NCI-H345 treated with DMSO at 0.1 percent for 48 hours (cell line): ENCODE data around the gene RABAC1.

Experiments
- DNase-seq: peaks from one replicate; lab custom pipeline; 2025; ENCODE audit not compliant: unreplicated experiment; lab: John Stamatoyannopoulos, UW

Gene RABAC1

DNA sequence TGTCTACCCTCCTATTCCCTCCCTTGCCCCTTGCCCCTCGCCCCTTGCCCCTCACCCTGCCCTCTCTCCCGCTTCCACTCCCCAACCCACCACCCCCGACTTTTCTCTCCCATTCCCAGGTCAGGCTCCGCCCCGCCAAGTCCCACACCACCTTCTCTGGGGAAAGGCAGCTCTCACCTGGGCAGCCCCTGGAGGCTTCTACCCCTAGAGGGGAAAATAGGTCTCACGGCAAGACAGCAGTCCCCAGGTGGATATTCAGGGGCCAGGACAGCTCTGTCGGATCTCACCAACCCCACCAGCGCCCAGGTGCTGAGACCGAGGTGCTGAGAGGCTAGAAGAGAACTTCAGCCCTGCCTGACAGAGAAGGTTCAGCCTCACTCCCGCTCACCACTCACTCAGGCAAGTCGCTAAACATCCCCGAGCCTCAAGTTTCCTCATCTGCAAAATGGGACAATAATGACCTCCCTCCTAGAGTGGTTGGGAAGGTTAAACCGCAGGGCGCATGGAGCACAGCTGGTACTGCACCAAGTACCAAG, 29.5 kb downstream of the RABAC1 start:
- no peak for DNase-seq

DNA sequence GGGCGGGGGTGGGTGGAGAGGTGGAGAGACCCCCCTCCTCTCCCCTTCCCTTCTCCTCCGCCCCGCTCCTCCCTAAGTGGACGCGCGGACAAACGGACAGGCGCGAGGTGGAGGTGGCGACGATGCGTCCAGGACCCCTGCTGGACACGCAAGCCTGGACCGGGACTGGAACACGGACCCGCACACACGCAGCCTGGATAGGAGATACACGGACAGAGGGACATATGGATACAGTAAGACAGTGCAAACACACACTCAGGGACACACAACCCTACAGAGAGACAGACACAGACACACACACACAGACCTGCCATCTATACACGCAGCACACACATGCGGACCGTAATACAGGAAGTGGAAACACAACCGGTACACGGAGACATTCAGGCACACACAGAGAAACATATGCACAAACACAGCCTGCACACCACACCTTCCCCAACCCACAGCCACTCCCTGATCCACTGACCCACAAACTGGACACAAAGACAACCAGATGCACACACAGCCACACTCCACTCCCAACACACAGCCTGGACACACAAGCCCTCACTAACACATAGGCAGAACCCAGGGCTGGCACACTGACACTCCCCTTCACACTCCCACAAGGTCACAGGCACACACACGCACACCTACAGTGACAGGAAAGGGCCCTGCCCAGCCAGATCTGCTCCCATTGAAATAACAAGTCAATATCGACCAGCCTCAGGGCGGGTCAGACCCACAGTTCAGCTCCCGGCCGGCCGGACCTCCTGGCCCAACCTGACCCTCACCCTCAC, 30.2 kb downstream of the RABAC1 start:
- DNase-seq, result no peak

DNA sequence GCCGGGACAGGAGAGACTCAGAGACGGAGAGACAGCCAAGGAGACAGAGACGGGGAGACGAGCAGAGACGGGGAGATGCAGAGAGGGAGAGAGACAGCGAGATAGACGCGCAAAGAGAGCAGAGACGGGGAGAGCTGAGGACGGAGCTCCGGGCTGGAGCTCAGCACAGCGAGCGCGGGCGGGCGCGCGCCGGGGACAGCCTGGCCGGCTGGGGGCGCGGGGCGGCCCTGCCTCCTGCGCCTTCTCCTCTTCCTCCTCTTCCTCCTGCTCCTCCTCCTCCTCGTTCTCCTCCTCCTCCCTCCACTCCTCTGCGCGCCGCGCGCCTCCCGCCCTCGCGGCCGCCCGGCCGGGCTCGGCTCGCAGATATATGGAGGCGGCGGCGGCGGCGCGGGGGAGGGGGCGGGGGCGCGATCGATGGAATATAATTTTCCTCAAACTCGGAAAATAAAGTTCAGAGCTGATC, 30.9 kb downstream of the RABAC1 start, which contains the start of gene ERFL:
TSS of gene ERFL (minus strand) at position 229 of the 463 bp plus-strand sequence. CDS start 15,530 bp downstream, outside the sequence.
- no peak for DNase-seq

DNA sequence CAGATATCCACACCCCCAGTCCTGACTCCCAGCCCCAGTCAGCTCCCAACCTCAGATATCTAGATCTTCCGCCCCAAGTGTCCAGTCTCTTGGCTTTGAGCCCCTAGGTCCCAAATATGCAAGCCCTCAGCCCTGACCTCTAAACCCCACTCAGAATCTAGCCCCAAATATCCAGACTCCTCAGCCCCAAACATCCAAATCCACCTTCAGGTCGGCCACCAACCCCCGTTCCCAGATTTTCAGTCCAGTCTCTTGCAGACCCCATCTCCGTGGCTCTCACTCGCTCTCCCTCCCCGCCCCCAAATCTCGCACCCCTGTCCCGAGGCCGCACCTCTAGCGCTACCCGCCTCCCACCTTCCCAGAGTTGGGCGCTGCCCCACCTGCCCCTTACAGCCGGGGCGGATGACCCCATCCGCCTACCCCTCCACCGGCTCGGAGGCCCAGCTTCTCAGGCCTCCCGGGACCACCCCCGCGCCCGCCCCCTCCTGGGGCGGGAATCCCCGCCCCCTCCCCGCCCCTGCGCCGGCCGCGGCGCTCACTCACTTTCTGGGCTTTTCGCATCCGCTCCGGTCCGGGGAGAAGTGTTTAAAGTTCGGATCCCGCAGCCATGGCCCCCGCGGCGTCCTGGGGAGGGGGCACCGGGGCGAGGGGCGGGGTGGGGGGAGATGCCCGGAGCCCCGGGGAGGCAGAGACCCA, 31.5 kb downstream of the RABAC1 start:
- DNase-seq, result no peak

DNA sequence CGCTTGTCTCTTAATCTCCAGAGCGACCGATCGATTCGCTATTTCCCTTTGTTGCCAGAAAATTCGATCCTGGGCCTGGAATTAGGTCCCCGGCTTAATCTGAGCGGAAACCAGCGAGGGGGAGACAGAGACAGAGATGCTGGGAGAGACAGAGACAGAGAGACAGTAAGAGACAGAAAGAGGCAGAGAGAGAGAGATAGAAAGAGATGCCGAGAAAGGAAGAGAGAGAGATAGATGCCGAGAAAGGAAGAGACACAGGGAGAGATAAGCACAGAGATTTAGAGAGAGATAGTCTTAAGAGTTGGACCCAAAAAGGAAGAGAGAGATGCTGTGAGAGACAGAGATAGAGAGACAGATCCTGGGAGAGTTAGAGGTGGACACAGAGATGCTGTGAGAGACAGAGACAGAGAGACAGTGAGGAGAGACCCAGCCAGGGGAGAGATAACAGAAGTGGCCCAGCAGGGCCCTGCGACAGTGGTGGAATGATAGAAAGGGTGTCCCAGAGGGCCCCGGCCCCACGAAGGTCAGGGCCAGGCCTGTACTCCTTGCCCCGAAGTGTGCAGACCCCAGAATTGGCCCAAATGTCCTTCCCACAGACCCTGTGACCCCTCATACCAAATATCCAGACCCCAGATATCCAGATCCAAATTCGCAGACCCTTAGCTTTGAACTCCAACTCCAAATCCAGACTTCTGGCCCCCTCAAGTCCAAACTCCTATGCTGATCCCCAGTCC, 32.2 kb downstream of the RABAC1 start:
- no peak for DNase-seq

DNA sequence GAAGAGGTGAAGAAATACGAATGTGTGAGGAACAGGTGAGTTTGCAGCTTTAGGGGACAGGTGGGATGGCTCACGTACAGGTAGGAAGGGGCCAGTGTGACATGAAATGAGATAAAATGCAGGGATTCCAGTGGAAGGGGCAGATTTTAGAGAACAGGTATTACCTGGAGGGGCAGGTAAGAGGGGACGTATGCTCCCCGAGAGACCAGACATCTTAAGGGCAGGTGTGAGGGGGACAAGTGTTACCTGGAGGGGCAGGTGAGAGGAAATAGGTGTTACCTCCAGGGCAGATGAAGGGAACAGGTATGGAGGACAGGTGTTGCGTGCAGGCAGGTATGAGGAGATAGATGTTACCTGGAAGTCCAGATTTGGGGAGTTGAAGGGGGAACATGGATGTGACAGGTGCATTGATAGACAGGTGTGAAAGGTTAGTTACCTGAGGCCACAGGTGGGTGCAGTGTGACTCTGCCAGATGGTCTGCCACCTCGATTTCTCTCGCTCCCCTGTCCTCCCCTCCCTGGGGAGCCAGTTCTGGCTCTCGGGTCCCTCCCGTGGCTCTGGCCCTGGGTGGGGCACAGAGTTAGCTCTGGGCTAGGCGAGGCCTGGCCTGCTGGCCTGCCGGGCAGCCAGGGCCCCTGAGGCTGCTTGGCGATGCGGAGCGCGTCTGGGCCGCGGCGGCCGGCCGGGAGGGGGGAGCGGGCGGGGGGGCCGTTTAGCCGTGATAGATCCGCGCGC, 32.9 kb downstream of the RABAC1 start:
- no peak for DNase-seq

DNA sequence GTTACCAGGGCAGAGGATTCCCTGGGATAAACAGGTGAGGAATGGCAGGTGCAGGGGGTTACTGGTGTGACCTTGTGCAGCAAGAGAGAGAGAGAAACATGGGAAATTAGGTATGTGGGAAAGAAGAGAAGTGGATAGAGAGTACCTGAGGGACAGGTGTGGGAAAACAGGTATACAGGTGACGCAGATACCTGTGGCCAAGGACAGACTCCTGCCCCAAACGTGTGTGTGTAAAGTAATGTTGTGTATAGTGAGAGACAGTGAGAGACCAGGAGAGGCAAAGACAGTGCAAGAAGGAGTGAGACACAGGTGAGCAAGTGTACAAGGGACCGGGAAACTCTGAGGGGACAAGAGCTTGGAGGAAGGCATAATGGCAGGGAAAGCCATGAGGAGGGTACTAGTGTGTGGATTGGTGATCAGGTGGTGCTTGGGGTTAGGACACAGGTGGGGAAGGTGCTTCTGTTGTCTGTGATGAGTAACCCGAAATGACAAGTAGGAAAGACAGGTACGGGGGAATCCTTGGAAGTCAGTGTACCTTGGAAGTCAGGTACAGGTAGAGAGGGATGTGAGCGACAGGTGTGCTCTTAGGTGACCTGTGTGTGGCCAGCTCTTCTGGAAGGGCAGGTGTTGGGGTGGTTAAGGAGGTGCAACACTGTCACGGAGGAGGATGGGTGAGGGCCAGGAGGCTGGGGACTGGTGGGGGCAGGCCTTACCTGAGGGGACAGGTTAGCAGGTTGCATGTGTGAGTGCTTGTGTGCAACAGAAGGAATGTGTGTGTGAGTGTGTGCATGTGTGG, 33.7 kb downstream of the RABAC1 start:
- no peak for DNase-seq

DNA sequence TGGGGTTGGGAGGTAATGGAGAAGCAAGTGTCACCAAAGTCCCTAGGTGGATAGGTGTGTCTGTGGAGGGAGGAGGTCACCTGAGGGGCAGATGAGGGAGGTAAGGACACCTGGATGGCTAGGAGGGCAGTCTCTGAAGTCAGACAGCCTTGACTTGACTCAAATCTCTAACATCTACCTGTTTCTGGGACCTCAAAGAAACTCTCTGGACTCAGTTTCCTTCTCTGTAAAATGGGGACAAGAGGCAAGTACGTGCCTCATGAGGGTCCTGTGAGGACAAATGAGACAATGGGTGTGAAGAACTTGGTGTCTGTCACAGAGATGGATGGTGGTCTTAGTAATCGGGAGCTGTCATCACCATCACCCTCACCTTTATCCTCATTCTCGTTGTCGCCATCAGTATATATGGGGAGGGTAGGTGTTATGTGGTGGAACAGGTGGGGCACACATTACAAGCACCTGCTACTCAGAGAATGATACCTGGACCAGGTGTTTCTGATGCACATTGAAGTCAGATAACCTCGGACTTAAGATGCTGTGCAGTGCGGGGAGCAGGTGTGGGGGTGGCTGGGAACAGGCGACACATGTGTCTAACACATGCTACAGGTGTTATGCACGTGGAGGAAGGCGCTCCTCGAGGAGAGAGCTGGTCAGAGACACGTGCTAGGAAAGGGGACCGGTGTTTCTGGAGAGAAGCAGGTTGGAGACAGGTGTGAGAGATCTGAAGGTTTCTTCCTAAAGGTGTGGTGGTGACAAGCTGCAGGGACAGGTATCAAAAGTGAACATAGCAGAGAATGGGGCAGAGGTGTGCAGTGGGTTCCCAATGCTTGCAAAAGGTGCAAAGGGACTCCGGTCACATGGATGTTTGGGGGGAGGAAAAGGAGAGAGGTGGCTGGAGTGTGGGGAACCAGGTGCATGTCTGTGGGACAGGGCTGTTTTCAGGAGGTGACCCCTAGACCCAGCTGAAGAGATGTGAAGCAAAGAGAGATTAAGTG, 34.7 kb downstream of the RABAC1 start:
- DNase-seq, result no peak

DNA sequence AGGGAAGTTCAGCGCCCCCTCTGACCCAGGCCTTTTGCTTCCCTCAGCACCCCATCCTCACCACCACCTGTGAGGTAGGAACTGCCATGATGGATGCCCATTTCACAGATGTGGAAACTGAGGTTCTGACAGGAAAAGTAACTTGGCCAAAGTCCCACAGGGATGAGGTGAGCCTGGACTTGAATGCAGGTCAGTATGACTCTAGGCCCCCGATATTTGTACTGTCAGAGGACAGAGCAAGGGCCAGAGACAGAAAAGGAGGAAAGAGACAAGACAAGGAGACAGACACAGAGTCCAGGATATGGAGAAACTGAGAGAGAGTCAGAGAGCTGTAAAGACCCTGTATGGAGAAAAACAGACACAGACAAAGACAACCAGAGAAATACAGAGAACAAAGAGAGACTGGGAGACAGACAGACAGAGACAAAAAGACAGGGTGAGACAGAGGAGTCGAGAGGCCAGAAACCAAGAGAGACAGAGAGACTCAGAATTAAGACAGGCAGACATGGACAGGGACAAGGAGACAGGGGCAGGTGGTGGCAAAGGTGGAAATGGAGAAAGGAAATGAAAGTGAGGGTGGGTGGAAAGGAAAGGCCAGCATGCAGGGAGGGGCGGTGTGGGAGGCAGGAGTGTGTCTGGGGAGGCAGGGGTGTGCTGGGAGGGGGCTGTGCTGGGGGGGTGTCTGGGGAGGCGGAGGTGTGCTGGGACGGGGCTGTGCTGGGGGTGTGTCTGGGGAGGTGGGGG, 35.9 kb downstream of the RABAC1 start:
- DNase-seq, result no peak

DNA sequence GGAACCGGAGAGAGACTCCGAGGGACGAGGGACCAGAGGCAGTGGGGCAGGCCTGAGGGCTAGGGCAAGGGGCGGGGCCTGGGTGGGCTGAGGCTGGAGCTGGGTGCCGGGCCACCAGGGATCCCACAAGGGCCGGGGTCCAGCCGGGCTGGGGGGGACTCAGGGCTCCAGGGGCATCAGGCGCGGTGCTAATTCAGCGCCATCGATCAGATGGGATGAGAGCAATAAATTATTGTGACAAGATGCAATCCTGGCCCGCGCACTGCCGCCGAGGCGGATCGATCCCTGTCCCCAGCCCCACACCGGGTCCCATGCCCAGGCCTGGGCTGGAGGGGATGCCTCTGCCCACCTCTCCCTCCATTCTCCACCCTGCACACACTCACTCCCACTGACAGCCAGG, 36.5 kb downstream of the RABAC1 start:
- no peak for DNase-seq

DNA sequence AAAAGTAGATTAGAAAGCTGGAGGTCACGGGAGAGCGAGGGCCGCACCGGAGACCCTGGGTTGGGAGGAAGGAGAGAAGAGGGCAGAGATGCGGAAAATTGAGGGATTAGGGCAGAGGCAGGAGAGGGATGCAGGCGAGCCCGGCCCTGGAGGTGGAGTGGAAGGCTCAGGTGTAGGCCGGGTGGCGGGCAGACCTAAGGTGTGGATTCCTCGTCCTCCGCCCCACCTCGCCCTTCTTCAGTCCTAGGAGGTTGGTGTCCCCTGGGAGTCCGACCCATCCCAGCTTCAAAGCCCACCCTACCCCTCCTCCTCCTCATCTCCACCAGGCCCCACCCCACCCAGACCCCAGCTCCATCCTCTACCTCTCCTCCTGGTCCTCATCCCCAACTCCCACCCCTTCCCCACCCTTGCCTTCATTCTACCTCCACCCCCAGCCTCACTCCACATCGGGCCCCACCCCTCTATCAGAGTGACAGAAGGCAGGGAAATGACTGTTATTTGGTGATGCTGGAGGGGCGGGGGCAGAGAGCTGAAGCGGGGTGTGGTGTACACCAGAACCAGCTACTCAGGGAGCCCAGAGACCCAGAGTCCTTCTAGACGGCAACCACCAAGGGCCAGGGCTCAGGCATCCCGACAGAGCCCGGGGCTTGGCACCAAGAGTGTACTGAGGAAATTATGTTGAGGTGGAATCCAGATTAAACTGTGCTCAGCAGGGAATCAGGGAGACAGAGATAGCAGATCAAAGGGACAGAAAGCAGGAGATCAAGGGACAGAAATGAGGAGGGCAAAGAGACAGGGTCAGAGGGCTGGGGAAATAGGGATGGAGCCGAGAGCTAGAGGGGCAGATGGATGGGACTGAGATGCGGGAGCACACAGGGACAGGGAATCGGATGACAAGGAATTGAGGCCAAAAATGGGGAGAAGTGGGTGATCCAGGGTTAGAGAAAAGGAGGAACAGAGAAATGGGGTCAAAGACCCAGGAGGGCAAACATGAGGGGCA, 37.2 kb downstream of the RABAC1 start:
- DNase-seq, result no peak

DNA sequence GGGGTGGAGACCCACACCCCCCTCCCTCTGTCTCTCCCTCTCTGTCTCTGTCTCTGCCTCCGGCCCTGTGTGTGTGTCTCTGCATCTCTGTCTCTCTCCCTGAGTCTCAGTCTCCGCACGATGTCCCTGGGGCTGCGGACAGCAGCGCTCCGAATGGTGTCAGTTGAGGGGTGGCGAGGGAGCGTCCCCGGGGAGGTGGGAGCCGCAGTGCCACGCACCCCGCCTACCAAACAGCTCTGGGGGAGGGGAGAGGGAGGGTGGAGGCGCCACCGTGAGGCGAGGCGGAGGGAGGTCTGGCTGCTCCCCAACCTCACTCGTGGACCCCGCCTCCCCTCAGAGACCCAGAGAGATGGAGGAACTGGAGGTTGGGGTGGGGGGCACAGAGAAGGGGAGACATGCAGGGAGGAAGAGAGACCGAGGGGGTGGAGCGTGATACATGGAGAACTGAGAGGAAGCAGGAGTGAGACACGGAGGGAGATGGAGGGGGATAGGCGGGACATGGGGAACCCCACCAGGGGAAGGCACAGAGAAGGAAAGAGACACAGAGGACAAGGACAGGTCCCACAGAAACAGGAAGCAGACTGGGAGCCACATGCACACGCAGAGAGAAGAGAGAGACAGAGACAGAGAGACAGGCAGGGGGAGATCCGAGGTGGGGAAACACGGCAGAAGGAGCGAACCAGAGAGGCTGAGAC, 38.1 kb downstream of the RABAC1 start:
- no peak for DNase-seq

DNA sequence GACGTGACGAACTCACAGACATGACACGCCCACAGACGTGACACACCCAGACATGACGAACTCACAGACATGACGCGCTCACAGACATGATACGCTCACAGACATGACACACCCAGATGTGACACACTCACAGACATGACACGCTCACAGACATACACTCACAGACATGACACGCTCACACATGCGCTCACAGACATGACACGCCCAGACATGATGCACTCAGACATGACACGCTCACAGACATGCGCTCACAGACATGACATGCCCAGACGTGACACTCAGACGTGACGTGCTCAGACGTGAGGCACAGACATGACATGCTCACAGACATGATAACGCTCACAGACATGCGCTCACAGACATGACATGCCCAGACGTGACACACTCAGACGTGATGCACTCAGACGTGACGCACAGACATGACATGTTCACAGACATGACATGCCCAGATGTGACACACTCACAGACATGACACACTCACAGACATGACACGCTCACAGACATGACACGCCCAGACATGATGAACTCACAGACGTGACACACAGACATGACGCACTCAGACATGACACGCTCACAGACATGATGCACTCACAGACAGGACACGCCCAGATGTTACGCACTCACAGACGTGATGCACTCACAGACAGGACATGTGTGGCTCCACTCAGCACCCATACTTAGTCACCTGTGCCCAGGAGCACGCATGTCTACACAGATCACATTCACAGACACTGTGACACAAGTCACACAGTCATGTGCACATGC, 39.0 kb downstream of the RABAC1 start:
- no peak for DNase-seq

DNA sequence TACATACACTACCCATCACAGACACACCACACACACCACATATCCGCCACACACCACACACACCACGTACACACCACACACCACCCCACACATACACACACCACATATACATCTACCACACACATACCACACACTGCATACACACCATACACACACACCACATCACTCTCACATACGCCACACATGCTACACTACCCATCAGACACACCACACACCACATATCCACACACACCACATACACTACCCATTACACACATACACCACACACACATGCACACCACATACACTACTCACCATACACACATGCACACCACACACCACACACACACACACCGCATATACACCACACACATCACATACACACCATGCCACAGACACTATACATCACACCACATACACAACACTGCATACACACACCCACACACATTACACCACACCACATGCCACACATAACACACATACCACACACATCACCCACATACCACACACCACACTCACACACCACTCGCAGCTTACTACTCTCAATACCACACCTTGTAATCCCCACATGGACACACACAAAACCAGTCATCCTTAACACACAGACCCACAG, 40.4 kb downstream of the RABAC1 start:
- no peak for DNase-seq

DNA sequence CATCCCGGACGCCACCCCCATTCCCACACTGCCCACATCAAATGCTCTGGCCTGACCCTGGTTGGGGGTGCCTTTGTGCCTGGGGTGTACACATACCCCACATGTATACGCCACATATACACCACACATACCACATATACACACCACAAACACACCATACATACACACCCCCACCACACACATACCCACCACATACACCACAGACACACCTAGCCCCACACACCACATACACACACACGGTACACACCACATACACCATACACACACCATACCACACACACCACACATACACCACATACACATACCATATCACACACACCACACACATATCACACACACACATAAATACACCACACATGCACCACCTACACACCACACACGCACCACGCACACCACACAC, 41.0 kb downstream of the RABAC1 start:
- no peak for DNase-seq
